ENCODE measurements around the gene SERINC2. TPM values are rescaled to one million over a fixed set of nuclear protein-coding genes. Genes with fewer than 3 reads are reported as not detected.

SERINC2 gene
- total and polyA plus RNA-seq, 7 experiments from 2014 or later: 0.22 to 2.7 (median 0.34) TPM; not detected in 4

DNA sequence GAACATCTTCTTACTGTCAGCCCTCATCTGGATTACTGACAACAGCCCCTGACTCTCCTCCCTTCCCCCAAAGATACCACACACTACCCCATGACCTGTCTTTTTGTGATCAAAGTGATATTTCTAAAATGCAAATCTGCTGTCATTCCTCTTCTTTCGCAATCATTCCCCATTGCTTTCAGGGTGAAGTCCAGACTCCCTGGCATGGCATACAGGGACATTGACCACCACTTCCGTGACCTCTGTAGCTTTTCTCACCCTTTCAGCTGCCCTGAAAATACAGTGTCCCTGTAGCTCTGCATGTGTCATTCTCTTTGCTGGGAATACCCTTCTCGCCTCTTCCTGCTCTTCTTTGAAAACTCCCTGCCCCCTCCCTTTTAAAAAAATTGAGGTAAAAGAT lies 4.1 kb downstream of the SERINC2 start:
- peaks cover 0 to 3% (median 0%) of the 10 kb centered on the region in 11 donors for H3K9me3 Mint-ChIP-seq
- H3K36me3 ChIP-seq (ENCODE audit: control insufficient read depth in 2 of 3, insufficient read depth in 3 of 3, low read length in 3 of 3): no peaks in the 10 kb centered on the region
- no peaks in the 10 kb centered on the region for H3K9me3 ChIP-seq (ENCODE audit: control insufficient read depth in 2 of 3, low read length in 3 of 3)
- no peak overlapping the region for H3K27ac ChIP-seq (ENCODE audit: low read depth, low read length)
- peaks cover 45 to 55% (median 50%) of the 10 kb centered on the region in 5 donors for H3K27me3 Mint-ChIP-seq
- DNase-seq (no peak), ATAC-seq (no peak)
- POLR2A ChIA-PET: no interaction called here
- intact Hi-C loops (cut with micrococcal nuclease): no loop called here
- no peak overlapping the region for H3K4me3 ChIP-seq (ENCODE audit: low read length)
- peaks cover 4 to 7% of the 10 kb centered on the region in 2 donors for H3K27me3 ChIP-seq (ENCODE audit: control insufficient read depth in 2 of 2, insufficient read depth in 2 of 2, low read length in 2 of 2)
- peaks cover 0 to 4% (median 0%) of the 10 kb centered on the region in 5 donors for H3K36me3 Mint-ChIP-seq
- H3K4me3 Mint-ChIP-seq: no peak overlapping the region
- H3K27ac Mint-ChIP-seq: no peak overlapping the region
- H3K4me1 Mint-ChIP-seq: peaks cover 3 to 12% (median 10%) of the 10 kb centered on the region in 7 donors
- H3K4me1 ChIP-seq (ENCODE audit: control insufficient read depth in 2 of 2, insufficient read depth in 2 of 2, low read length in 2 of 2): no peaks in the 10 kb centered on the region
- CTCF ChIA-PET: no interaction called here

DNA sequence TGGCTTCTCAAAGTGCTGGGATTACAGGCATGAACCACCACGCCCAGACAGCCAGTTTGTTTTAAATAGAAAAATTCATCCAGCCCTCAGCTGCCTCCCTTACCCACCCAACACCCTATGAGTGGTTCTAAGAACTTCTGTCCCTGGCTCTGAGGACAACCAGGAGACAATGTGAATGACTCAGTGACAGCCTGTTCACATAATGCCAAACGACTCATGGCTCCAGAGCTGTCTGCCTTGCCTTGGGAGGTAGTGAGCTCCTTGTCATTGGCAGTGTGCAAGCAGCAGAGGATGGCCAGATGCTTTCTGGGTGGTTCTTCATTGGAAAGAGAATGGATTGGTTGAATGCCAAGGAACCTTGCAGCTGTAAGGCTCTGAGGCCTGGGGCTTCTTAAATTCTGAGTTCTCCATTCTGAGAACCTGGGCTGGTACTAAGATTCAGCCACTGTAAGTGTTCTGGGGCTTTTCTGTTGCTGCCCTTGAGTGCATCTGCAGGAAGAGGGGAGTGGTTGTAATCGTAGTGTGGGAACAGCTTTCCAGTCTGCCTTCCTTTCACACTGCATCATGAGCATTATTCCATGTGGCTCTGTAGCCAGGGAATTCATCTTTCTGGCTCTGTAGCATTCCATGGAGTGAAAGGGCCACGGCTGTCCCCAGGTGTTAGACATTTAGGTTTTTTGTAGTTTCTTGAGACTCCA lies 5.8 kb downstream of the SERINC2 start:
- peaks cover 0 to under 1% (median 0%) of the 10 kb centered on the region in 5 donors for H3K36me3 Mint-ChIP-seq
- Histone ChIP-seq H3K4me1 (ENCODE audit: control insufficient read depth in 2 of 2, insufficient read depth in 2 of 2, low read length in 2 of 2) (no peaks in the 10 kb centered on the region), H3K9me3 (ENCODE audit: control insufficient read depth in 2 of 3, low read length in 3 of 3) (no peaks in the 10 kb centered on the region), H3K36me3 (ENCODE audit: control insufficient read depth in 2 of 3, insufficient read depth in 3 of 3, low read length in 3 of 3) (no peaks in the 10 kb centered on the region), H3K4me3 (ENCODE audit: low read length) (no peak overlapping the region), H3K27ac (ENCODE audit: low read depth, low read length) (no peak overlapping the region), H3K27me3 (ENCODE audit: control insufficient read depth in 2 of 2, insufficient read depth in 2 of 2, low read length in 2 of 2) (peaks cover 0 to 4% of the 10 kb centered on the region in 2 donors)
- CTCF ChIA-PET: interaction anchor here (0.6 to 1.8 kb wide), 2 partner anchors 24 to 124 kb away, joined by 3 to 8 read pairs; no protein-coding TSS in a partner anchor
- POLR2A ChIA-PET: no interaction called here
- ATAC-seq (no peak), DNase-seq (no peak)
- intact Hi-C loops (cut with micrococcal nuclease): no loop called here
- H3K27ac Mint-ChIP-seq: no peak overlapping the region
- peaks cover 46 to 55% (median 52%) of the 10 kb centered on the region in 5 donors for H3K27me3 Mint-ChIP-seq
- peaks cover 0 to 2% (median 0%) of the 10 kb centered on the region in 11 donors for H3K9me3 Mint-ChIP-seq
- peaks cover 2 to 10% (median 3%) of the 10 kb centered on the region in 7 donors for H3K4me1 Mint-ChIP-seq
- H3K4me3 Mint-ChIP-seq: no peak overlapping the region

DNA sequence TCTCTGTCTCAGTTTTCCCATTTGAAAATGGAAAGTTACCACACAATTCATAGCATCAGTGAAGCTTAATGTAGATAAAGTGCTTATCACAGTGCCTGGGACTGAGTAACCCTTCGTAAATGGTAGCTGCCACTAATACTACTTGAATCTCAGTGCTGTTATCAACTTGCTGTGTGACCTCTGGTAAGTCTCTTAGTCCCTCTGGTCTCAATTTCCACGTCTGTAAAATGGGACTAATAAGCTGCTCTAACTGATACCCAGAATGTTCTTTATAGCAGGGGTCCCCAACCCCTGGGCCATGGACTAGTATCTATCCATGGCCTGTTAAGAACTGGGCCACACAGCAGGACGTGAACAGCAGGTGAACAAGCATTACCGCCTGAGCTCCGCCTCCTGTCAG lies 7.7 kb downstream of the SERINC2 start:
- H3K27me3 ChIP-seq (ENCODE audit: control insufficient read depth in 2 of 2, insufficient read depth in 2 of 2, low read length in 2 of 2): peaks cover 0 to 4% of the 10 kb centered on the region in 2 donors
- intact Hi-C loops (cut with micrococcal nuclease): loop anchor here in 1 of 2 donors (5.0 kb wide), 1 partner anchor 638 kb away; no protein-coding TSS in a partner anchor

DNA sequence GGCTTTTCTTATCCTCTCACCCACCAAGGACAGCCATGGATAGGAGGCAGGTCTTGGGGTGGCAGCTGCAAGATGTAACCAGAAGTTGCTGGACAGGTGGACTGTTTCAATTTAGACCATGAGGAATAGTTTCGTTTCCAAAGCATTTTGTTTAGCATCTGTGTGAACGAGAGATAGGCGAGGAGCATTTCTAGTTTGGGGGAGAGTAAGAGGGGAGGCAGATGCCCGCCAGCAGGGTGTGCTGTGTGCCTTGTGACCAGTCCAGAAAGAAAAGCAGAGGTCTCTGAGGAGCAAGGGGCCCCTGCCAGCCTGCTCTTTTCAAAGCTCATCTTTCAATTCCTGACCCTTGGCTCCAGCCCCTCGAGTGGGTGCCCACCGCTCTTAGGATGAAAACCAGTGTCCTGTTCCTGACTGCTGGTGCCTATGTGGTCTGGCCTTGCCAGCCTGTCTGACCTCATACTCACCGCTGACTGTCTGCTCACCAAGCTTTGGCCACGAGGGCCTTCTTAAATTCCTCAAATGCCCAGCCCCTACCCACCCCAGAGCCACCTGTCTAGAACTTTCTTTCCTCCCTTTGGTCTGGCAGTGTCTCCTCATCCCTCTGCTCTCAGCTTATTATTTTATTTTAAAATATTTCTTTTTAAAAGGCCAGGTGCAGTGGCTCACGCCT lies 8.5 kb downstream of the SERINC2 start:
- CTCF ChIA-PET: interaction anchor here (1.2 to 2.0 kb wide), 5 partner anchors 15 to 98 kb away, joined by 3 to 7 read pairs (median 5); partner anchors contain the start of gene FABP3

More for the DNA sequence above, 7.7 kb downstream of the SERINC2 start:
- peaks cover 0 to 2% (median 0%) of the 10 kb centered on the region in 11 donors for H3K9me3 Mint-ChIP-seq
- H3K27ac Mint-ChIP-seq: no peak overlapping the region
- H3K4me1 Mint-ChIP-seq: peaks cover 0 to 5% (median 2%) of the 10 kb centered on the region in 7 donors
- CTCF ChIA-PET: interaction anchor here (1.3 to 2.0 kb wide), 4 partner anchors 15 to 99 kb away, joined by 3 to 8 read pairs (median 6); no protein-coding TSS in a partner anchor
- ATAC-seq (no peak), DNase-seq (no peak)
- peaks cover 32 to 47% (median 43%) of the 10 kb centered on the region in 5 donors for H3K27me3 Mint-ChIP-seq
- Histone ChIP-seq H3K36me3 (ENCODE audit: control insufficient read depth in 2 of 3, insufficient read depth in 3 of 3, low read length in 3 of 3) (no peaks in the 10 kb centered on the region), H3K27ac (ENCODE audit: low read depth, low read length) (no peak overlapping the region), H3K4me1 (ENCODE audit: control insufficient read depth in 2 of 2, insufficient read depth in 2 of 2, low read length in 2 of 2) (no peaks in the 10 kb centered on the region), H3K4me3 (ENCODE audit: low read length) (no peak overlapping the region), H3K9me3 (ENCODE audit: control insufficient read depth in 2 of 3, low read length in 3 of 3) (no peaks in the 10 kb centered on the region)
- POLR2A ChIA-PET: no interaction called here
- H3K36me3 Mint-ChIP-seq: no peaks in the 10 kb centered on the region
- H3K4me3 Mint-ChIP-seq: no peak overlapping the region

DNA sequence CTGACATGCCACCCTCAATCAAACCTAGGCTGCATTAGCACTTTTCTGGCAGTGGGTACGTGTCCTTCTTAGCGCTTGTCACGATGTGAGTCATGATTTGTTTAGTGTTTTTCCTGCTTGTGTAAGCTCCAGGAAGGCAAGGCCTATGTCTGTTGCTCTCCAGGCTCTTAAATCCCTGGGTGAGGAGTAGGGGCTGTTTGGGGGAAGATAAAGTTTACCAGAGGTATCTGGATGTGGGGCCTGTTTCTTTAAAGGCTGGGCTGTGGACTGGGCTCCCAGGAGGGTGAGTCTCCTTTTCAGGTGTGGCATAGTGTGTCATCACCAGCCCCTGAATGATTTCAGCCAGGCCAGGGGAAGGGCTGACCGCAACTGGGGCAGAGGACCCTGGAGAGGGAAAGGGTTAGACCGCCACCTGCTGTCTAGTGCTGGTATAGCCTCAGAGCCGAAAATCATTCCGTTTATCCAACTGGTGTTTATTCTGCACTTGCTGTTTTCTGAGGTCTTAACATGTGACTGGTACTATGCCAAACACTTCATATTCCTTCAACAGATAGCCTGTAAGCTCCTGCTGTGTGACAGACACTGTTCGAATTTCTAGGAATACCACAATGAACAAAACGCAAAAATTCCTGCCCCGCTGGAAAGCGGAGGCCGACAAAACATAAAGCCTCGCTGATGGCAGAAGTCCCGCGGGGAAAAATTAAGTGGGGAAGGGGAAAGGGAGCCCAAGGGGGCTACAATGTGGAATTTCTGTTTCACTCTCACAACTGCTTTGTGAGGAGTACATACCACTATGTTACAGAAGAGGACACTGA lies 9.7 kb downstream of the SERINC2 start:
- peaks cover 0 to 2% (median 0%) of the 10 kb centered on the region in 11 donors for H3K9me3 Mint-ChIP-seq

More for the DNA sequence above, 8.5 kb downstream of the SERINC2 start:
- Histone ChIP-seq H3K27ac (ENCODE audit: low read depth, low read length) (no peak overlapping the region), H3K27me3 (ENCODE audit: control insufficient read depth in 2 of 2, insufficient read depth in 2 of 2, low read length in 2 of 2) (peaks cover 0 to 4% of the 10 kb centered on the region in 2 donors), H3K36me3 (ENCODE audit: control insufficient read depth in 2 of 3, insufficient read depth in 3 of 3, low read length in 3 of 3) (no peaks in the 10 kb centered on the region), H3K4me3 (ENCODE audit: low read length) (no peak overlapping the region), H3K9me3 (ENCODE audit: control insufficient read depth in 2 of 3, low read length in 3 of 3) (no peaks in the 10 kb centered on the region), H3K4me1 (ENCODE audit: control insufficient read depth in 2 of 2, insufficient read depth in 2 of 2, low read length in 2 of 2) (no peaks in the 10 kb centered on the region)
- ATAC-seq: no peak
- Mint-ChIP-seq H3K9me3 (peaks cover 0 to 2% (median 0%) of the 10 kb centered on the region in 11 donors), H3K4me3 (no peak overlapping the region), H3K4me1 (peaks cover 0 to 5% (median 2%) of the 10 kb centered on the region in 7 donors), H3K36me3 (no peaks in the 10 kb centered on the region), H3K27ac (no peak overlapping the region), H3K27me3 (peaks cover 26 to 40% (median 35%) of the 10 kb centered on the region in 5 donors)
- intact Hi-C loops (cut with micrococcal nuclease): loop anchor here (1.0 to 5.0 kb wide), 5 partner anchors 27 to 639 kb away; no protein-coding TSS in a partner anchor
- DNase-seq: no peak
- POLR2A ChIA-PET: no interaction called here

DNA sequence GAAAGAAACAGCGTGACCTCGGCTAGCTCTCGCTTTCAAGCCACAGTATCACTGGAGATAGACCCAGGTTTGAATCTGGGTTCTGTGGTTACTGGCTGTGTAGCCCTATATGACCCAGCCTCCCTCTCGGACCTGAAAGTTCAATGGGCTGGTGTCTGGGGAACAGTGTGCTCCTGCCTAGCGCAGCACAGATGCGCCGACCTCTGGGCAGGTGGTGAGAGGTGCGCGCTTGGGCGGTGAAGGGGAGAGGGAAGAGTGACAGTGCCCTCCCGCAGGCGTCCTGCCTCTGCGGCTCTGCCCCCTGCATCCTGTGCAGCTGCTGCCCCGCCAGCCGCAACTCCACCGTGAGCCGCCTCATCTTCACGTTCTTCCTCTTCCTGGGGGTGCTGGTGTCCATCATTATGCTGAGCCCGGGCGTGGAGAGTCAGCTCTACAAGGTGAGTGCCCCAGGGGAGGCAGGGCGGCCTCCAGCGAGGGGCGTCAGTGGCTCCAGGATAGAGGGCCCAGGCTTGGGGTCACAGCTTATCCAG lies 10.5 kb downstream of the SERINC2 start:
- no peaks in the 10 kb centered on the region for H3K36me3 Mint-ChIP-seq
- Histone ChIP-seq H3K9me3 (ENCODE audit: control insufficient read depth in 2 of 3, low read length in 3 of 3) (no peaks in the 10 kb centered on the region), H3K36me3 (ENCODE audit: control insufficient read depth in 2 of 3, insufficient read depth in 3 of 3, low read length in 3 of 3) (no peaks in the 10 kb centered on the region), H3K4me1 (ENCODE audit: control insufficient read depth in 2 of 2, insufficient read depth in 2 of 2, low read length in 2 of 2) (no peaks in the 10 kb centered on the region), H3K27ac (ENCODE audit: low read depth, low read length) (no peak overlapping the region), H3K4me3 (ENCODE audit: low read length) (no peak overlapping the region), H3K27me3 (ENCODE audit: control insufficient read depth in 2 of 2, insufficient read depth in 2 of 2, low read length in 2 of 2) (no peaks in the 10 kb centered on the region)
- peaks cover 17 to 40% (median 25%) of the 10 kb centered on the region in 5 donors for H3K27me3 Mint-ChIP-seq
- no peak overlapping the region for H3K27ac Mint-ChIP-seq
- ATAC-seq: peak; percentile 55
- no peak overlapping the region for H3K4me3 Mint-ChIP-seq
- ChIA-PET POLR2A (no interaction called here), CTCF (no interaction called here)
- DNase-seq: no peak
- H3K4me1 Mint-ChIP-seq: peaks cover 0 to 5% (median 2%) of the 10 kb centered on the region in 7 donors
- peaks cover 0 to 2% (median 0%) of the 10 kb centered on the region in 11 donors for H3K9me3 Mint-ChIP-seq
- intact Hi-C loops (cut with micrococcal nuclease): loop anchor here (2.0 to 5.0 kb wide), 2 partner anchors 125 to 641 kb away; no protein-coding TSS in a partner anchor

More for the DNA sequence above, 9.7 kb downstream of the SERINC2 start:
- intact Hi-C loops (cut with micrococcal nuclease): loop anchor here (1.0 to 5.0 kb wide), 5 partner anchors 28 to 640 kb away; no protein-coding TSS in a partner anchor
- ChIA-PET POLR2A (no interaction called here), CTCF (interaction anchor here (1.2 to 1.8 kb wide), 3 partner anchors 17 to 49 kb away, joined by 4 to 7 read pairs (median 5); partner anchors contain the start of gene FABP3)
- Mint-ChIP-seq H3K4me1 (peaks cover 0 to 5% (median 2%) of the 10 kb centered on the region in 7 donors), H3K27ac (peak overlapping the region in 1 of 9 donors; percentile 53), H3K27me3 (peaks cover 18 to 40% (median 25%) of the 10 kb centered on the region in 5 donors), H3K36me3 (no peaks in the 10 kb centered on the region), H3K4me3 (no peak overlapping the region)
- peak; percentile 83 for ATAC-seq
- peak; percentile 12 to 68 (median 41) for DNase-seq
- H3K9me3 ChIP-seq (ENCODE audit: control insufficient read depth in 2 of 3, low read length in 3 of 3): no peaks in the 10 kb centered on the region
- no peaks in the 10 kb centered on the region for H3K36me3 ChIP-seq (ENCODE audit: control insufficient read depth in 2 of 3, insufficient read depth in 3 of 3, low read length in 3 of 3)
- H3K27ac ChIP-seq (ENCODE audit: low read depth, low read length): no peak overlapping the region
- H3K4me3 ChIP-seq (ENCODE audit: low read length): no peak overlapping the region
- no peaks in the 10 kb centered on the region for H3K4me1 ChIP-seq (ENCODE audit: control insufficient read depth in 2 of 2, insufficient read depth in 2 of 2, low read length in 2 of 2)
- H3K27me3 ChIP-seq (ENCODE audit: control insufficient read depth in 2 of 2, insufficient read depth in 2 of 2, low read length in 2 of 2): no peaks in the 10 kb centered on the region

All from naive thymus-derived CD4-positive, alpha-beta T cell (primary cell).